Activated effector memory CD4-positive, alpha-beta T cell treated with Interleukin-2 at 50 U/mL for 16 hours (primary cell): Measurements from ENCODE around the gene DLEC1.
"Not testable (repeated sequence)": the region's sequence is repeated elsewhere in the genome, so short reads cannot be mapped to it uniquely, and the experiment has no call there.

ENCODE experiments used
- DNase-seq: peaks from one replicate; pipeline ENCODE4 v3.0.0-alpha.2; 2020

The DLEC1 gene

DNA sequence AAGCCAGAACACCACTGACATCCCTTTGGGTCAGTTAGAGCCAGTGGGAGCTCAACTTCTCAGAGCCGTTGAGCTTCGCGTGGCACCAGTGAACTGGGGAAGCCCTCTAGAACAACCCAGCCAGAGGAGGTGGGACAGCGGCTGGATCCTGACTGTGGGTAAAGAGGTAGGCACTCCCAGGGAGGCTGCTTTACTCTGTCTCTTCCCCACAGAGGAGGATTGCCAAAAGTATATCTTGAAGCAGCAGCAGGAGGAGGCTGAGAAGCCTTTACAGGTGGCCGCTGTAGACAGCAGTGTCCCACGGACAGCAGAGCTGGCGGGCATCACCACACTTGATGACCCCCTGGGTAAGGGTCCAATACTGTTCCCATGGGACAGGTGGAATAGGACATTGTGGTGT, 100.6 kb downstream of the DLEC1 start:
- no peak for DNase-seq

DNA sequence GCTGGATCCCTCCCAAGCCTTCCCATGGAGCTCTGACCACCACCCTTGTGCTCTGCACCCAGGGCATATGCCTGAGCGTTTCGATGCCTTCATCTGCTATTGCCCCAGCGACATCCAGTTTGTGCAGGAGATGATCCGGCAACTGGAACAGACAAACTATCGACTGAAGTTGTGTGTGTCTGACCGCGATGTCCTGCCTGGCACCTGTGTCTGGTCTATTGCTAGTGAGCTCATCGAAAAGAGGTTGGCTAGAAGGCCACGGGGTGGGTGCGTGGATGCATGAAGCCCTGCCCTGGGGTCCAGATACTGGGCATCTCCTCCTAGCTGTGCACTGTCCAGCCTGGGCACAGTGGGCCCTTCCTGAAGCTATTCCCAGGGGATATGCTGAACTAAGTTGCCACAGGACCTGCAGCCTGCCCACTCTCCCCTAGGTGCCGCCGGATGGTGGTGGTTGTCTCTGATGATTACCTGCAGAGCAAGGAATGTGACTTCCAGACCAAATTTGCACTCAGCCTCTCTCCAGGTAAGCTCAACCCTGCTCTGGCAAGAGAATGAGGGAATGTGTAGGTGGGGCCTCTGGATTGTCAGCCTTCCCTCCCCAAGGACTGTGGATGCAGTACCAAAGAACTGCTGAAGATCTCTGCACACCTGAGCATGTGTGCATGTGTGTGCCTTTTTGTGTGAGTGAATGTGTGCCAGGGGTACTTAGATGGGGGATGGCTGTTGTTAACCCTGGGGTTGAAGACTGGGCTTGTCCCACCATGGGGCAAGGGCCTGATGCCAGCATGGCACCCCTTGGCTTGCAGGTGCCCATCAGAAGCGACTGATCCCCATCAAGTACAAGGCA, 101.5 kb downstream of the DLEC1 start:
- no peak for DNase-seq

DNA sequence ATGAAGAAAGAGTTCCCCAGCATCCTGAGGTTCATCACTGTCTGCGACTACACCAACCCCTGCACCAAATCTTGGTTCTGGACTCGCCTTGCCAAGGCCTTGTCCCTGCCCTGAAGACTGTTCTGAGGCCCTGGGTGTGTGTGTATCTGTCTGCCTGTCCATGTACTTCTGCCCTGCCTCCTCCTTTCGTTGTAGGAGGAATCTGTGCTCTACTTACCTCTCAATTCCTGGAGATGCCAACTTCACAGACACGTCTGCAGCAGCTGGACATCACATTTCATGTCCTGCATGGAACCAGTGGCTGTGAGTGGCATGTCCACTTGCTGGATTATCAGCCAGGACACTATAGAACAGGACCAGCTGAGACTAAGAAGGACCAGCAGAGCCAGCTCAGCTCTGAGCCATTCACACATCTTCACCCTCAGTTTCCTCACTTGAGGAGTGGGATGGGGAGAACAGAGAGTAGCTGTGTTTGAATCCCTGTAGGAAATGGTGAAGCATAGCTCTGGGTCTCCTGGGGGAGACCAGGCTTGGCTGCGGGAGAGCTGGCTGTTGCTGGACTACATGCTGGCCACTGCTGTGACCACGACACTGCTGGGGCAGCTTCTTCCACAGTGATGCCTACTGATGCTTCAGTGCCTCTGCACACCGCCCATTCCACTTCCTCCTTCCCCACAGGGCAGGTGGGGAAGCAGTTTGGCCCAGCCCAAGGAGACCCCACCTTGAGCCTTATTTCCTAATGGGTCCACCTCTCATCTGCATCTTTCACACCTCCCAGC, 102.4 kb downstream of the DLEC1 start:
- no peak for DNase-seq

DNA sequence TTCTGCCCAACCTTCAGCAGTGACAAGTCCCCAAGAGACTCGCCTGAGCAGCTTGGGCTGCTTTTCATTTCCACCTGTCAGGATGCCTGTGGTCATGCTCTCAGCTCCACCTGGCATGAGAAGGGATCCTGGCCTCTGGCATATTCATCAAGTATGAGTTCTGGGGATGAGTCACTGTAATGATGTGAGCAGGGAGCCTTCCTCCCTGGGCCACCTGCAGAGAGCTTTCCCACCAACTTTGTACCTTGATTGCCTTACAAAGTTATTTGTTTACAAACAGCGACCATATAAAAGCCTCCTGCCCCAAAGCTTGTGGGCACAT, 102.9 kb downstream of the DLEC1 start:
- DNase-seq = no peak

DNA sequence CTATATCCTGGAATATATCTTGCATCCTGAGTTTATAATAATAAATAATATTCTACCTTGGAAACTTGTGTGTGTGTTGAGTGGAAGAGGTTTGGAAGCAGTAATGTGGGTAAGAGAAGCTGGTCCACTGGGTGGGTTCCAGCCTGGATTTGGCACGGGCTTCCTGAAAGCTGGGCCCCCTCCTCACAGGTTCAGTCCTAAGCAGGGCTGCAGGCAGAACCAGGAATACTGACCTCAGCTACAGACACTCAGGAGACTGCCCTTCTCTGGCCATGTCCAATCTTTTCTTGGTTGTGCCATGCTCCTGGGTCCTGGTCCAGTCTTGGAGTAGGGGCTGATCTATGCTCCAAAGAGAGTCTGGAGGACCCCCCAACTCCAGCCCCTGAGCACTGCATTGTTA, 104.0 kb downstream of the DLEC1 start:
- DNase-seq = no peak

DNA sequence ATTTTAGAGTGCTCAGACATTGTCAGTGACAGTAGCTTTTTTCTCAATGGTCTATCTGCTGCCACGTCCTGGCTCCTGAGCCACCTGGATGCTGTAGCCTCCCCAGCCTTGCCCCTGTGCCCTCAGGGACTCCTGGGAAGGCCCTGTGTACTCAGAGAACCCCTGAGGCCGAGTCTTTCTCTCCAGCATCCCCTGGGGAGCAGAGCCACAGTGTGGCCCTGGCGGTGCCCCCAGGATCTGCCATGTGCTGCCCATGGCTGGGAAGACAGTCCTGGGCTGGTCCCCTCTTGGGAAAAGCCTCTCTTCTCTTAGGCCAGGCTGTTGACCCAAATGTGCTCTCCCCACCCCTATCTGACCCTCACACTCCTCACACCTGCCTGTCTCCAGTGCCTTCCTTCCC, 104.5 kb downstream of the DLEC1 start:
- no peak for DNase-seq

DNA sequence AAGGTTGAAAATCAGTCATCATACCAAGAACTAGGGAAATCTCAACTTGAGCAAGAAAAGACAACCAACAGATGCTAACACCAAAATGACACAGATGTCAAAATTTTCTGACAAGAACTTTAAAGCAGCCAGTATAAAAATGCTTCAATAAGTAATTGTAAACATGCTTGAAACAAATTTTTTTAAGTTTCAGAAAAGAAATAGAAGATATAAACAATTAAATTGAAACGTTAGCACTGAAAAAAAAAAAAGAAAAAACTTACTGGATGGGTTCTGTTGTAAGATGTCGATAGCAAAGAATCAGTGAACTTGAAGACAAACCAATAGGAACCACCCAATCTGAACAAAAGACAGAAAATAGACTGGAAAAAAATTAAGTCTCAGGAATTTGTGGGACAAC, 107.5 kb downstream of the DLEC1 start:
- DNase-seq = no peak

DNA sequence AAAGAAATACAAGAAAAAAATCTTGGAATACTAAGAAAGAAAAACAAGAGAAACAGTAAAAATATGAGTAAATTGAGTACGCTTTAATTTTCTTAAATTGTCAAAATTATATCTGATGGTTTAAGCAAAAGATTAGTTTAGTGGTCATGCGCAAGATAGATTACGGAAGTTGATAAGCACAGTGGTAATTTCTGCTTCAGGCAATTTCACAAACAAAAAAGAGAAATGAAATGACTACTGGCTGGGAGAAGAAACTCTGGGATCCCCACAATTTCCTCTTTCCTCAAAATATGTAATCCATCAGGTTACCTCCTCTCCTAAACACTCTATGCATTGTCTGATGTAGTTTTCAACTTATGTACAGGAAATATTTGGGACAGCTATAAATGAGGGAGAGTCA, 108.4 kb downstream of the DLEC1 start:
- no peak for DNase-seq

DNA sequence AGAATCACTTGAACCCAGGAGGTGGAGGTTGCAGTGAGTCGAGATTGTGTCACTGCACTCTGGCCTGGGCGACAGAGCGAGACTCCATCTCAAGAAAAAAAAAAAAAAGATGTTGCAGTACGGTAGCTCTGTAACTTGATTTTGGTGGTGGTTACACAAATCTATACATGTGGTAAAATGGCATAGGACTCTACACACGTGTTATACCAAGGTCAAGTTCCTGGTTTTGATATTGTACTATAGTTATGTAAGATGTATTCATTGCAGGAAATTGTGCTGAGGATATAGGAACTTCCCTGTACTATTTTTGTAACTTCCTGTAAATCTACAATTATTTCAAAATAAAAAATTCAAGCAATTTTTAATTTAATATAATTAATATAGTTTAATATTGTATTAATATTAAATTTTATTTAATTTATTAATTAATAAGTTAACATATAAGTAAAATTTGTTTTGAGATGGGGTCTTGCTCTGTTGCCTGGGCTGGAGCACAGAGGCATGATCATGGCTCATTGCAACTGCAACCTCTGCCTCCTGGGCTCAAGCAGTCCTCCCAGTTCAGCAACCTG, 109.4 kb downstream of the DLEC1 start:
- DNase-seq = no peak

DNA sequence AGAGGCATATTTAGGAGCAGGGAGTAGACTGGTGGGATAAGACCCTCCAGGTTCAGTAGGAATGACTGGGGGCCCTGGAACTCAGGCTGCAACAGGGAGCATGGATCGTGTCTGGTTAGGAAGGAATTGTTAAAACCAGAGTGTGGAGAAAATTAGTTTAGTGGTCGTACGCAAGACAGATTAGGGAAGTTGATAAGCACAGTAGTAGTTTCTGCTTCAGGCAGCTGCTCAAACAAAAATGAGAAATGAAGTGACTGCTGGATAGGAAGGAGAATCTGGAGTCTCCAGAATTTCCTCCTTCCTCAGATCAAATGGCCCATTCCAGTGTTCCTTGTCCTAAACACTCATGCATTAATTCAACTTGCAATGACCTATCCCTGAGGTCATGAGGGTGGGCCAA, 110.7 kb downstream of the DLEC1 start:
- no peak for DNase-seq

DNA sequence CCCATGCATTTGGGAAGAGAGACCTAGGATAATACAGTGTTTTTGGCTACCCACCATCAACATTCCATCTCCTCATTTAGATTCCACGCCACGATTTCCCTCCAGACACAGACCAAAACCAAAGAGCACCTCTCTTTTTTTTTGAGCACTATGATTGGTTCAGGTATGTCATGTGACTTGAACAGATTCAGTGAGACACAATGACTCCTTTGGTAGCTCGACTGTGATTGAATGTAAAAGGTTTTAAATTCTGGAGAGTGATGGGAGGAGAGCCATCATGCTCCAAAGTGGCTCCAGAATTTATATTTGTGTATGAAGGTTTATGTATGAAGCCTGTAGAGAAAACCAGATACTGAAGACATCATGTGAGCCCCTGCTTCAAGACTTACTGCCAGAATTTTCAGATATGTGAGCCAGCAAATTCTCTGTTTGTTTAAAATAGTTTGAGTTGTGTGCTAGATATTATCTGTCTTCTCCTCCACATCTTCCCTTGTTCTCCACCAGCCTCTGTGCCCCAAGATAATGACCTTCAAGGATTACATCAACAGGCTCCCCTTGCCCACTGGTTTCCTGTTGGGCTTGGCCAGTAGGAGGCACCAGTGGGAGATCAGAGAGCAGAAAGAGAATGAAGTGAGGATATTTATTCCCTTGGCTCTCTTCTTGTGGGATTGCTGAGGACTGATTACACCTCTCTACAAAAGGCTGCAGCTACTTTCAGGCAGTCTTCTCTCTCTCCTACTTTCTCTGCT, 111.9 kb downstream of the DLEC1 start:
- DNase-seq = no peak

DNA sequence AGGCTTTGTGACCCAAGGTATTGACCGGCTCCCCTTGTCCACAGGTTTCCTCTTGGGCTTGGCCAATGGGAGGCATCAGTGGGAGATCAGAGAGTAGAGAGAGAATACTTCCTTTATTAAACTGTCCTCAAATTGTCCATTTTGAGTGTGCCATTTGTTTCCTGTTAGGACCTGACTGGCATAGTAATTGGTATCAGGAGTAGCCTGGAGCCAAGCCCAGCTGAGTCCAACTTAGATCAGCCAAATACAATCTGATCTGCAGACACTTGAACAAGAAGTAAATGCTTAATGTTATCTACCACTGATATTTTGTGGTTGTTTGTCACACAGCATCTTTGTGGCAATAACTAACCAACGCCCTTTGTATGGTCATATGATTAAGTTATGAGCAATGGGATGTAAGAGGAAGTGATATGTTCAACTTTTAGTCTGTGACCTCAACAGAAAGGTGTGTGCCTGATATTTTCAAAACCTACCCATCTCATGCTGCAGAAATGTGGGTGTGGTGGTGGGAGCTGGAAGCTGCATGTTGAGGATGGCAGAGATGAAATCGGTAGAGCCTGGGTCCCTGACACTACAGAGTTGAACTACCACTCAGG, 112.8 kb downstream of the DLEC1 start:
- DNase-seq = no peak

DNA sequence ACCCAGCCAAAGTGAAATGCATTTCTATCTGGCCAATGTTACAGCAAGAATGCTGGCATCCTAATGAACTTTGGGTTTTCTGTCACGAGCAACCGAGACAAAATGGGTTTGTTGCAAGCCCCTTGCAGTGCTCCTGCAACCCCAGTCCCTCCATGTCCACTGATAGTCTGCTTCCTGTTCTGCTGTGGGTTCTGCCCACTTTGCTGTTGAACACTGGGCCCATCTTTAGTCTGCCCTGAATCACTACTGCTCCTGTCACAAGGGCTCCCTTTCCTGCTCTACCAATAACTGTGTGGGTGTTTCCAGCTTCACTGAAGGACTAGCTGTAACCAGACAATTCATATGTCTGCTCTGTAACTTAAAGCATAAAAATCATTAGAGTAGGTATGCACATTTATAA, 113.6 kb downstream of the DLEC1 start:
- no peak for DNase-seq

DNA sequence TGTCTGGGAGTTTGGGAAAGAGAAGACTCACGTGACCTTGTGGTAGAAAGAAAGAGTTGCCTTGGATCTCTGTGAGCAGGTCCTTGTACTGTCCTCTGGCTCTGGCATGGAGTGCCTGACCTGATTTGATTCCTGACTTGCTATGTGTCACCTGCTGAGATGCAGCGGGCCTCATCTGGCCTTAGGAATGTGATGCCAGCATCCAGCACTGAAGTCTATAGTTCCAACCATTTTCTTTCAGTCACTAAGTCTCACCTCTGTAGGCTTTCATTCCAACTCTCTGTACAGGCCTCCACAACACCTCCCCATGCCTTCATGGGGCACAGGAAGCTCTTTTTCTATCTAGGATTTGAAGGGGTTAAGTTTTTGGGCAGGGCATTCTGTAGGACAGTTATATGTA, 114.2 kb downstream of the DLEC1 start:
- DNase-seq = no peak

DNA sequence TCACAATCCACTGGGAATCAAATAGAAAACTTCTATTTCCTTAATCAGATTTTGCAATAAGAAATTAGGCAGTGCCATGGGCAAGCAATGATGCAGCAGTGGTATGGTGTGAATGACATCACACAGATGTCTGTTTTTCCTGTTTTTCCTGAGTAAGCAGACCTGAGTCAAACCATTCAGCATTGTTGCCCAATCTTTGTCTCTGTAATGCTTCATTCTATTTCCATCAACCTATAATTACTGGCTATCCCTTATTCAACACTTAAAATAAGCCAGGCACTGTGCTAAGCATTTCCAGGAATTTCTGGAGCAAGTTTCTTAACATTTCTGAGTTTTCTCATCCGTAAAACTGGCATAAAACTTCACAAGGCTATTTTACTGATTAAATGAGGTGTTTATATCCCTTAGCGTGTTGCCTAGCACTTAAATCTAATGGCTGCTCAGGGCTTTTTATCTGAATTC, 115.1 kb downstream of the DLEC1 start:
- DNase-seq = no peak

DNA sequence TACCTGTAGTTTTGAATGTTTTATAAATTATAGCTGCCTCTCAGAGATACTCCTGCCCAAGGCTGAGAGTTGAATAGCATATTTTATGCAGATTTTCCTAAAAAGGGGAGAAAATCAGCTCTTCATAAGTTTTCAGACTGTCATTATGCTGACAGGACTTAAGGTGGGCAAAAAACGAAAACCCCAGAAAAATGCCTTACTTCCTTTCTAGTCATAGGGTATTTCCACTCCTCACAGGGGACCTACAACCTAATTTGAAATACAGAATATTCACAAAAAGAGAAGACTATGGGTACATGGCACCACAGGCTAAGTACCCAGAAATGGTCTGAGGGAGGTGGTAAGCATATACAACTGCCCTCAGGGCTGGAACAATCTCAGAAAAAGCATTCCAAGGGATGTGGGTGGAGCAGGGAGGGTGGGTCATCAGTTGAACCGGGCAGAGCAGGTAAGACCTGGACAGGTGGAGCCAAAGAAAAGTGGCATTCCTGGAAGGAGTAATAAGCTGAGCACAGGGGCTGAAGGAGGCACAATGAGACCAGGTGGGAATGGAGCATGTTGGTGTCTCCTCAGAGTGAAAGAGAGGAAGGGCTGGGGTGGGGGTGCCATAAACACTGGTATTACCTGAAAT, 115.7 kb downstream of the DLEC1 start:
- no peak for DNase-seq

DNA sequence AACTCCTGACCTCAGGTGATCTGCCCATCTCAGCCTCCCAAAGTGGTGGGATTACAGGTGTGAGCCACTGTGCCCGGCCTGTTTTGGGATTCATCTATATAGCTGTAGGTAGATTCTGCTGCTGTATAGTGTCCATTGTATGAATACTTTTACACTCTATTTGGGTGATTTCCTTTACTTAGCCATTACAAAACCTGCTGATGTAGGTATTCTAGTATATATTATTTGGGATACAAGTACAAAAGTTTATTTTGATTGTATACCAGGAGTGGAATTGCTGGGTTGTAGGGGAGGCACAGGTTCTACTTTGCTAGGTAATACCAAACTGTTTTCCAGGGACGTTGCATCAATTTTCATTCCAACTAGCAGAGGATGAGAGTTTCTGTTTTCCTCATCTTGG, 116.8 kb downstream of the DLEC1 start:
- no peak for DNase-seq

DNA sequence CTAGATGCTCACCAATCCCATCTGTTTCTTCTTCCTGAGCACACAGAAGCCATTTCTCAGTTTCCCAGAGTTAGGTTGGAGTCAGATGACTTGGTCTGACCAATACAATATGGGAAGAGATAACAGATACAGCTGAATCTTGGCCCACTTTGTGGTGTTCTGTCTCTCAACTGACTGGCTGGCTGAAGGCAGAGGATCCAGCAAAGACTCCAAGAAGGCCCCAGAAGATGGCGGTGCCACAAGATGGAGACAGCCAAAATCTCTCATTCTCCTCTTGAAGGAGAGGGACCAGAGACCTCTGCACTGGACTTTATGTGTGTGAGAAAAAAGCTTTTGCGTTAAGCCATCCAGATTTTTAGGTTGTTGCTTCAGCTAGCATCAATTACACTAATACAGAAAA, 118.1 kb downstream of the DLEC1 start:
- DNase-seq = no peak

DNA sequence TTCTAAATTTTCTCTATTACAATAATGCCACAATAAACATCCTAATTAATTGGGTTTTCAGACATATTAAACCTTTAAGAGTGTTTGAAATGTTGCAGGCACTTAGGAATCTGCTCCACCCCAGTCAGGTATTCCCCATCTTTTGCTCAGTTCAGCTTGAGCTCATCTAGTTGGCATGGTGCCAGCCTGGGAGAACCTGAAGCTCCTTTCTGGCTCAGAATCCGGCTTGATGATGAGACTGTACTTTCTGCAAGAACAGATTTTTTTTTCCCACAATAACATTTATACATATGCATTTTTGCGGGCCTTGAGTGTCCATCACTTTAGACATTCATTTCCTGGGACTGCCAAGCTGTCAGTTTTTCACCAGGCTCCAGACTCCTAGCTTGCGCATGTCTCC, 118.6 kb downstream of the DLEC1 start:
- no peak for DNase-seq

DNA sequence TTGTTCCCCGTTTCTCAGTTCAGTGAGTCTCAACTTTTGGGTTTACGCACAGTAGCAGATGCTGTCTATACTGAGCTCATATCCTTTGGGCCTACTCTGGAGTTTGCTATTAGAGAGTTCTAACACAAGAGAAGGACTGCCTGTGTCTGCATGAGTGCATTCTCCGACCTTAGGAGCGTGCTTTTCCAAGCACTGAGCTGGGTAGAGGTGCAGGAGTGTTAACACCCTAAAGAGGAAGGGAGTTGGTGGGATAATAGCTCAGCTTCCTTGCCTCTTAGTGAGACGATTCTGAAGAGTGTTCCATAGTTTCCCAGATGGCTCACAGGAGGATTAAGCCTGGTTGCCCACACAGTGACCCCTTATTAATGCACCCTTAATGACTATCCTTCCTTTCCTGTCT, 119.5 kb downstream of the DLEC1 start:
- no peak for DNase-seq

DNA sequence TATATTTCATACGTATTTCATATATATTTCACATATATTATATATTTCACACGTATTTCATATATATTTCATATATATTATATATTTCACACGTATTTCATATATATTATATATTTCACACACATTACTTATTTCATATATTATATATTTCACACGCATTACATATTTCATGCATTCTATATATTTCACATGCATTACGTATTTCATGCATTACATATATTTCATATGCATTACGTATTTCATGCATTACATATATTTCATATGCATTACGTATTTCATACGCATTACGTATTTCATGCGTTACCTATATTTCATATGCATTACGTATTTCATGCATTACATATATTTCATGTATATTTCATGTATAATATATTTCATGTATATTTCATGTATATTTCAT, 121.7 kb downstream of the DLEC1 start:
- not testable (repeated sequence) for DNase-seq

DNA sequence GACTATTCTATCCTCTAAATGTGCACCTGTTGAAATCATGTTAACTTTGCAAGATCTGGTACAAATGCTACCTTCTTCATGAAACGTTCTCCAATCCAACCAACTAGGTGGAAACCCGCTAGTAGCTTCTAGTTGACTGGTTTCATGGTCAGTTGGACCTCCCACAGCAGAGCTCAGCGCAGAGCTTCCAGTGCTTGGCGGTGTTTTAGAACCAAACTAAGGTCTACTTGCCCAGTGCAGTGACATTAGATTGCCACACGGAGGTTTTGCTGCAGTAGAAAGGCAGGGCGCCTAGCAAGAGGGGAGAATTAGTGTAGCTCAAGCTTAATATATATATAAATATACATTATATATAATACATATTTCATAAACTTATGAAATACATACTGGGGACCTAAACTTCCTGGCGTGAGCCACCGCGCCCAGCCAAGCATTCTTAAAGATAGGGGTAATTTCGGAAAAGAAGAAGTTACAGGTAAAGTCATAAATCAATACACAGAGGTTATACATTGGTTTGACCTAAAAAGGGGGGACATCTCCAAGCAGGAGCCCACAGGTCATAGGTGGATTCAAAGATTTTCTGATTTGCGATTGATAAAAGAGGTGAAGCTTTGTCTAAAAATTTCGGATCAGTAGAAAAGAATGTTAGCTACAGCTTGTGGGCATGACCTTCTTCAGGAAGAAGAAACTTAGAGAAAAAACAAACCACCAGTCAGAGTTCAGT, 124.3 kb downstream of the DLEC1 start:
- no peak for DNase-seq
